Testis (tissue), 2 donors: ENCODE measurements around the gene RAB3IP.

Experiments used
- POLR2A ChIP-seq: fragments of 450-650 bp; IDR thresholded peaks from one replicate; pipeline ENCODE4 v1.6.1; 2017; ENCODE audit warnings: antibody characterized with exemption, mild to moderate bottlenecking, moderate library complexity
- TF ChIP-seq, protein P1 (sequence below), 3 experiments: fragments of 450-650 bp in 2 of 3; fragments of 200-600 bp in 1 of 3; sonication (generic) in 1 of 3; IDR thresholded peaks; one replicate each; pipeline ENCODE4 v1.5.1; 2016 to 2019; ENCODE audit warnings: antibody characterized with exemption in 3 of 3, mild to moderate bottlenecking in 2 of 3, moderate library complexity in 1 of 3

DNA sequence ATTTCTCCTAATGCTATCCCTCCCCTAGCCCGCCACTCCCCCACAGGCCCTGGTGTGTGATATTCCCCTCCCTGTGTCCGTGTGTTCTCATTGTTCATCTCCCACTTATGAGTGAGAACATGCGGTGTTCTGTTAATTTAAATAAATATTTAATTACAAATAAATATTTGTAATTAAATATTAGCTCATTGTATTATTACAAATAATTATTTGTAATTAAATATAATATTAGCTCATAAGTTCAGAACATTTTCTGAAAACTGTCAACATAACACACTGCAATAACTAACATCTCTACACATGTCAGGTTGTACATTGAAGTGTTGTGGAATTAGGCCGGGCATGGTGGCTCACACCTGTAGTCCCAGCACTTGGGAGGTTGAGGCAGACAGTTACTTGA is 5.4 kb downstream of the RAB3IP start:
- TF ChIP-seq, protein P1, sequence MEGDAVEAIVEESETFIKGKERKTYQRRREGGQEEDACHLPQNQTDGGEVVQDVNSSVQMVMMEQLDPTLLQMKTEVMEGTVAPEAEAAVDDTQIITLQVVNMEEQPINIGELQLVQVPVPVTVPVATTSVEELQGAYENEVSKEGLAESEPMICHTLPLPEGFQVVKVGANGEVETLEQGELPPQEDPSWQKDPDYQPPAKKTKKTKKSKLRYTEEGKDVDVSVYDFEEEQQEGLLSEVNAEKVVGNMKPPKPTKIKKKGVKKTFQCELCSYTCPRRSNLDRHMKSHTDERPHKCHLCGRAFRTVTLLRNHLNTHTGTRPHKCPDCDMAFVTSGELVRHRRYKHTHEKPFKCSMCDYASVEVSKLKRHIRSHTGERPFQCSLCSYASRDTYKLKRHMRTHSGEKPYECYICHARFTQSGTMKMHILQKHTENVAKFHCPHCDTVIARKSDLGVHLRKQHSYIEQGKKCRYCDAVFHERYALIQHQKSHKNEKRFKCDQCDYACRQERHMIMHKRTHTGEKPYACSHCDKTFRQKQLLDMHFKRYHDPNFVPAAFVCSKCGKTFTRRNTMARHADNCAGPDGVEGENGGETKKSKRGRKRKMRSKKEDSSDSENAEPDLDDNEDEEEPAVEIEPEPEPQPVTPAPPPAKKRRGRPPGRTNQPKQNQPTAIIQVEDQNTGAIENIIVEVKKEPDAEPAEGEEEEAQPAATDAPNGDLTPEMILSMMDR (IDR thresholded peaks at IDR 0.05): no peak
- no peak for TF ChIP-seq POLR2A
